GM12865 (cell line): Measurements from ENCODE around the gene ZC3H10.

Experiments used
- DNase-seq: peaks from one replicate; pipeline ENCODE4 v3.0.0; 2010; ENCODE audit warnings: low read depth
- H3K4me3 ChIP-seq: 2 replicates; pipeline ENCODE4 v1.5.1; 2011; ENCODE audit warnings: mild to moderate bottlenecking, low read depth, low read length, control low read depth
- CTCF ChIP-seq: IDR thresholded peaks from 2 replicates; pipeline ENCODE4 v1.5.1; 2011; ENCODE audit warnings: low read length, control low read depth, low read depth, inconsistent platforms; ENCODE audit not compliant: insufficient read depth; ENCODE audit errors: missing control alignments

Gene ZC3H10

GRCh38 chr12:56086096-56086495, 32.0 kb upstream of the ZC3H10 start:
- no peak overlapping the region for H3K4me3 ChIP-seq
- no peak for TF ChIP-seq CTCF
- no peak for DNase-seq

GRCh38 chr12:56086608-56087007, 31.5 kb upstream of the ZC3H10 start:
- H3K4me3 ChIP-seq: no peak overlapping the region
- no peak for TF ChIP-seq CTCF
- no peak for DNase-seq

GRCh38 chr12:56087220-56087619, 30.8 kb upstream of the ZC3H10 start:
- no peak for DNase-seq
- no peak for TF ChIP-seq CTCF
- H3K4me3 ChIP-seq: no peak overlapping the region

- no peak for DNase-seq
- H3K4me3 ChIP-seq: no peak overlapping the region
- no peak for TF ChIP-seq CTCF
Observed at GRCh38 chr12:56097738-56098137, 20.3 kb upstream of the ZC3H10 start.

GRCh38 chr12:56098592-56098991, 19.5 kb upstream of the ZC3H10 start:
- no peak overlapping the region for H3K4me3 ChIP-seq
- no peak for TF ChIP-seq CTCF
- DNase-seq: no peak

- no peak overlapping the region for H3K4me3 ChIP-seq
- TF ChIP-seq CTCF: no peak
Observed at GRCh38 chr12:56099787-56100186, 18.3 kb upstream of the ZC3H10 start.

GRCh38 chr12:56101045-56101444, 17.0 kb upstream of the ZC3H10 start:
- H3K4me3 ChIP-seq: no peak overlapping the region
- no peak for DNase-seq
- TF ChIP-seq CTCF: no peak

More at GRCh38 chr12:56099787-56100186, 18.3 kb upstream of the ZC3H10 start:
- DNase-seq: no peak
